Measurements from ENCODE around the gene ARMC6.

DNA sequence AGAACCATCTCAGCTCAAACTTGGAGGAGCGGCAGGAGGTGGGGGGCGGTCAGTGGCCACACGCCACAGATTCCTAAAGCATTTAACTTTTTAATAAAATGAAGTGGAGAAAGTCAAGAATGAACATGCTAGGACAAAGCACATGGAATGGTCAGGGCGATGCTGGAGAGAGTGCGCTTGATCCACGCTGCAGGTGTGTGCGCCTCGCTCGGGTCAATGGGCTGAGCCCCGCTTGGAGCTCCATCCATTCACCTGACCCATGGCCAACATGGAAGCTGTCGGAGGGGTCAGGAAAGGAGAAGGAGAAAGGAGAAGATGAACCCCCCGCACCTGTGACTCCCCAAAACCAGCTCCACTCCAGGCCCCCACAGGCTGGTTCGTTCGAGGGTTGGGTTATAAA lies 41.9 kb upstream of the ARMC6 start:
- TF ChIP-seq POLR2A (IDR thresholded peaks at IDR 0.05), result no peak
- TF ChIP-seq, protein P1, sequence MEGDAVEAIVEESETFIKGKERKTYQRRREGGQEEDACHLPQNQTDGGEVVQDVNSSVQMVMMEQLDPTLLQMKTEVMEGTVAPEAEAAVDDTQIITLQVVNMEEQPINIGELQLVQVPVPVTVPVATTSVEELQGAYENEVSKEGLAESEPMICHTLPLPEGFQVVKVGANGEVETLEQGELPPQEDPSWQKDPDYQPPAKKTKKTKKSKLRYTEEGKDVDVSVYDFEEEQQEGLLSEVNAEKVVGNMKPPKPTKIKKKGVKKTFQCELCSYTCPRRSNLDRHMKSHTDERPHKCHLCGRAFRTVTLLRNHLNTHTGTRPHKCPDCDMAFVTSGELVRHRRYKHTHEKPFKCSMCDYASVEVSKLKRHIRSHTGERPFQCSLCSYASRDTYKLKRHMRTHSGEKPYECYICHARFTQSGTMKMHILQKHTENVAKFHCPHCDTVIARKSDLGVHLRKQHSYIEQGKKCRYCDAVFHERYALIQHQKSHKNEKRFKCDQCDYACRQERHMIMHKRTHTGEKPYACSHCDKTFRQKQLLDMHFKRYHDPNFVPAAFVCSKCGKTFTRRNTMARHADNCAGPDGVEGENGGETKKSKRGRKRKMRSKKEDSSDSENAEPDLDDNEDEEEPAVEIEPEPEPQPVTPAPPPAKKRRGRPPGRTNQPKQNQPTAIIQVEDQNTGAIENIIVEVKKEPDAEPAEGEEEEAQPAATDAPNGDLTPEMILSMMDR (IDR thresholded peaks at IDR 0.05), result no peak
